GM19395 (cell line): ENCODE data around the gene EBF3.
"Not testable (repeated sequence)": the region's sequence is repeated elsewhere in the genome, so short reads cannot be mapped to it uniquely, and the experiment has no call there.

Source experiments
- ATAC-seq: cut with Tn5 transposase; IDR thresholded peaks from one replicate; pipeline ENCODE4 v1.9.1; 2021; ENCODE audit warnings: mild to moderate bottlenecking, moderate library complexity; ENCODE audit not compliant: unreplicated experiment

The EBF3 gene

GRCh38 chr10:129929343-129930292 is 34.5 kb downstream of the EBF3 start:
- ATAC-seq = no peak

DNA sequence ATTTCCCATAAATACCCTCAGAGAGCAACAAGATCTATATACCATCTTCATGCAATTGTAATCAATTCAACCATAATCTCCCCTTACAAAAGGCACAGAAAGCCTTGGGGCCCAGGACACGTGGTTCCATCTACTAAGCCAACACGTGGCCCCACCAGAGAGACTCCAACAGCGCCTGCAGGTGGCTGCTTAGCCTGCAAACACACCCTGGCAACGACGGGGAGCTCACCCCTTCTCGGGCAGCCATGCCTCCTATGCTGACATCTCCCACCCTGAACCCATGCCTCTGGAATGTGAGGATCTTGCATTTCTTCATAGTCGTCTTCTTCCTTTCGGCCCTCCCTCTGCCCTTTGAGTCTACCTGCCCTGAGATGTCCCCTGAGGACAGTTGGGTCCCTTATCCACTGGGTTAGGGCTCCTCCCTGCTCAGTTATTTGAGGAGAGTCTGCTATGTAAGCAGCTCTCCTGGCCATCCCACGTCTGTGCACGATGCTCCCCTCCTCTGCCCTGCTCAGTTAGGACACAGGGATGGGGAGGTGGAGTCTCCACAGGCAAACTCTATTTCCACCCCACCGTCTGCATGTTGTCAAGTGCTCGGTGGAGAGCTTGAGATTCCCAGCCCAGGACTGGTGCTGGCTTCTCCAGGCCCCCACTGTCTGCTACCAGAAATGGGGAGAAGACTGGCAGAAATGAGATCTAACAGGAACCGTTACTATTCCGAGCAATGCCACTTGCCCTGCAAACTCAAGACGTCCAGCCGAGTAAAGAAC is 36.5 kb downstream of the EBF3 start:
- ATAC-seq = no peak

DNA sequence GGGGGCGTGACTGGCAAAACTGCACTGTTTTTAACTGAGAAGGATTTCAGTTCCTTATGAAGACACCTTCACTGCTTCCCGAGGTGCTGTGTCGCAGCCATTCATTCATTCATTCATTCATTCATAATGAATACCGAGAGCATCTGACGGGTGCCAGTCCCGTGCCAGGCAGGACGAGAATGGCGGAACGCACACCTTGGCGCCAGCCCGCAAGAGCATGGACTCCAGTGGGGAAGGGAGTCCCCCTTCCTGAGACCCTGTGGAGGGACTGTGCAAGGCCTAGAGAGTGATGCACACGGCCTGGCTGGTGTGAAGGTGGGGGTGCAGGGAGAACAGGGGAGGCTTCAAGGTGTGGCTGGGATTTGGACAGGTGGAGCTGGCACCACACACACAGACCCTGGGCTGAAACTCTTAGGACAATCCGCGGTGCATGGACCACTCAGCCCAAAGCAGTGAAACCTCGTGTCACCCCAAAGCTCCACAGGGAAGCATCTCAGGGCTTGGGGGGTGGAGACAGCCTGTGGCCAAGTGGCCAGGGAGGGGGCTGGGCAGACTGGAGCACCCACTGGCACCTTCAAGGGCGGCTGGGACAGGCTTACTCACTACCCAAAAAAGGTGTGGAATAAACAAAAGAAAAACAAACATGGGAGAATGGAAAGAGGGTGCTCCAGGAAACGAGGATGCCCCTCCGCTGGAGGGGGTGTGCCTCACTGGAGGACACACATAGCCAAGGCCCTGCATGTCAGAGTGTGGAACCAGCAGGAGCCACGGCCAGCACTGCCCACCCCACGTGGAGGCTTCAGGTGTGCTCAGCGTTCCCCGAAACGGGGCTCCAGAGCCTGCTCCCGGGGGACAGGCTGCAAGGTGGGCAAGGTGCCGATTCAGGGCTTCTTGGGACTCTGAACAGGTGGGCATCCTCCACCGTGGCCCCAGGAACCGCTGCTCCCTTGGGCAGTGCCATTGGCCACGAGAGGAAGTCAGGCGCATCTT is 37.7 kb downstream of the EBF3 start:
- no peak for ATAC-seq

DNA sequence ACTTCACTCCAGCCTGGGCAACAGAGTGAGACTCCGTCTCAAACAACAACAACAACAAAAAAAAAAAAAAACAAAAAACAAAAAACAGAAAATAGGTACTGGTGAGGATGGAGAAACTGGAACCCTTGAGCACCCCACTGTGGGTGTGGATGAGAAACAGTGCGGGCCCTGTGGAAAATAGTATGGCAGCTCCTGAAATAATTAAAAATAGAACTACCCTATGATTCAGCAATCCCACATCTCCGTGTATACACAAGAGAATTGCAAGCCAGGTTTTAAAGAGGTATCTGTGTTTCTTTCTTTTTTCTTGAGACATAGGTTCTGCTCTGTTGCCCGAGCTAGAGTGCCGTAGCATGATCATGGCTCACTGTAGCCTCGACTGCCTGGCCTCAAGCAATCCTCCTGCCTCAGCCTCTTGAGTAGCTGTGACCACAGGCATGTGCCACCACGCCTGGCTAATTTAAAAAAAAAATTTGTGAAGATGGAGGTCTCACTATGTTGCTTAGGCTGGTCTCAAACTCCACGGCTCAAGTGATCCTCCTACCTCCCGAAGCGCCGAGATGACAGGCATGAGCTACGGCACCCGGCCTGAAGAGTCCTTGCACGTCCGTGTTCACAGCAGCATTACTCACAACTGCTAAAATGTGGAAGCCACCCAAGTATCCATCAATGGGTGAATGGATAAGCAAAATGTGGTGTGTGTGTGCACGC is 39.5 kb downstream of the EBF3 start:
- ATAC-seq = no peak

GRCh38 chr10:129922598-129923123 is 41.4 kb downstream of the EBF3 start:
- no peak for ATAC-seq

DNA sequence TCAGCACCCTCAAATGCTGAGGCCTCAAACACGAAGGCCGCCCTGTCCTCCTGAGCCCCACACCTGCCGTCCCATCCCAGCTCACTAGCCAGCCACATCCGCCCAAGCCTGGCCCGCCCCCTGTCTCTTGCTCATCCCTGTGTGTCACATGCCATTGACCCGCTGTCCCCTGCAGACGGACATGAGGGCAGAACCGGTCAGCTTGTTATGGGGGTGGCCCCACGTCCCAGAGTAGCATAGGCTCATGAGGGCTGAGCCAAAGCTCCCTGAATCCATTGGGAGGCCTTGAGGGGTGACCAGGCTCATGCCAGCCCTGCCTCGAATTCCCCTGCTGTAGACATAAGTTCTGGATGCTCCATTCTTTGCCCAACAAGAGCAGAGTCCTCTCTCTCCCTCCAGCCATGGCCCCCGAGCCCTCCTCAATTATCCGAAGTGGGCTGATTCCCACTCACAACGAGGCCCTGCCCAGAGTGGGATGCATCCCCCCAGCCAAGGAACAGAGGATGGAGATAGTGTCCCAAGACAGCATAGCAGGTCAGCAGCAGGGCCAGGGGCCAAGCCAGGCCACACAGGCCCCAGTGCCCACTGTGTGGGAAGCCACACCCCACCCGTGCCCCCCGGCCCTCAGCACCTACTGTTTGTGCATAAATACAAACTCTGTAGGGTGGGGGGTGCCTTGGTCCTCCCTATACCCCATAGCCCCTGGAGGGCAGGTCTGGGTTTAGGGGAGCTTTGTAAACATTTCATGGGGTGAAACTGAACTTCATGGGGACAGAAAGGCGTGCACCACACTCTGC is 42.1 kb downstream of the EBF3 start:
- no peak for ATAC-seq

- no peak for ATAC-seq
These were observed 42.9 kb downstream of the EBF3 start for GRCh38 chr10:129921065-129921670.

- not testable (repeated sequence) for ATAC-seq
These were observed 43.9 kb downstream of the EBF3 start for GRCh38 chr10:129920187-129920586.

GRCh38 chr10:129919358-129919757 is 44.7 kb downstream of the EBF3 start:
- ATAC-seq = no peak

DNA sequence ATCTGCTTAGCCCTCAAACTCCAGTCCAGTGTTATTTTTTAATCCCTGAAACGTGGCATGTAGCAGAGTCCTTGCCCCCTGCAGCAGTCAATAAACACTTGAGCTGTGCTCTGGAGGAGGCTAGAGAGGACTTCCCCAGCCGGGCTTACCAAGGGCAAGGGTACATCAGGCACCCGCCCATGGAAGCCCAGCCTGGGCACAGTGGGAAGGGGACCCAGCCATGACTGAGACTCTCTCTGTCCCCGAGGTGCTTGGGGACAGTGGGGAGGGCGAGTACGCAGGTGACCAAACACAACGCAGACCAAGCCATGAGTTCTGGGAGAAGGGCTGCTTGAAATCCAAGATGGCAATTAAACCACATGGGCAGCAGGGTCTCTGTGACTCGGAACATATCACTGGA is 45.2 kb downstream of the EBF3 start:
- no peak for ATAC-seq

DNA sequence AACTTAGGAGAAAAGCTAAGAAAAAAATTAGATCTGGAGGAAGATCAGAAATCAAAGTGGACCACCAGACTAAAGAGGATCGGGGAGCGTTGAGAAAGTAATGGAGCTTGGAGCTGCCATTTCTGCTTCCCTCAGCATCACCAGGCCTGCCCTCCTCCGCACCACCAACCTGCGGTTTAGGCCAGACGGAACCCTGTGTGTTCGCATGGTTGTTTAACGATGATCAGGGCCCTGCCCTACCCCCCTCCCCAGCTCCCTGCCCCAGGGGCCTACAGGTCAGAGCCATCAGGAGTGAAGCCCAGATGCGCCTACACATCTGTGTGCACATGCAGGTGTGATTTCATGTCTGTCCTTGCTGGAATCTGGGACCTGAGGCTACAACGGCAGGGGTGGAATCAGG is 45.7 kb downstream of the EBF3 start:
- ATAC-seq = no peak

- ATAC-seq = no peak
These were observed 46.1 kb downstream of the EBF3 start for GRCh38 chr10:129917936-129918335.

GRCh38 chr10:129916506-129916995 is 47.5 kb downstream of the EBF3 start:
- no peak for ATAC-seq

- no peak for ATAC-seq
These were observed 48.3 kb downstream of the EBF3 start for GRCh38 chr10:129915526-129916378.

- no peak for ATAC-seq
These were observed 49.1 kb downstream of the EBF3 start for GRCh38 chr10:129914960-129915359.

- no peak for ATAC-seq
These were observed 49.8 kb downstream of the EBF3 start for GRCh38 chr10:129914153-129914855.
